H54 (cell line): ENCODE results near the gene PSMG4.

ENCODE experiments used
- DNase-seq: peaks from one replicate; pipeline ENCODE4 v3.0.0; 2011; ENCODE audit warnings: low spot score, mixed read lengths; ENCODE audit not compliant: insufficient read length
- FAIRE-seq: peaks from 3 replicates; lab custom pipeline; 2011; peaks lifted over from hg19 to GRCh38; lab: Jason Lieb, UNC
- POLR2A ChIP-seq: IDR thresholded peaks from 2 replicates; pipeline ENCODE4 v1.6.1; 2011; ENCODE audit warnings: low read depth, mild to moderate bottlenecking, low read length

Gene PSMG4

GRCh38 chr6:3267162-3267561 is 8.4 kb downstream of the PSMG4 start:
- no peak for FAIRE-seq
- TF ChIP-seq POLR2A: no peak
- no peak for DNase-seq

- DNase-seq (no peak), FAIRE-seq (no peak)
These were observed 9.9 kb downstream of the PSMG4 start for GRCh38 chr6:3268680-3269079.

DNA sequence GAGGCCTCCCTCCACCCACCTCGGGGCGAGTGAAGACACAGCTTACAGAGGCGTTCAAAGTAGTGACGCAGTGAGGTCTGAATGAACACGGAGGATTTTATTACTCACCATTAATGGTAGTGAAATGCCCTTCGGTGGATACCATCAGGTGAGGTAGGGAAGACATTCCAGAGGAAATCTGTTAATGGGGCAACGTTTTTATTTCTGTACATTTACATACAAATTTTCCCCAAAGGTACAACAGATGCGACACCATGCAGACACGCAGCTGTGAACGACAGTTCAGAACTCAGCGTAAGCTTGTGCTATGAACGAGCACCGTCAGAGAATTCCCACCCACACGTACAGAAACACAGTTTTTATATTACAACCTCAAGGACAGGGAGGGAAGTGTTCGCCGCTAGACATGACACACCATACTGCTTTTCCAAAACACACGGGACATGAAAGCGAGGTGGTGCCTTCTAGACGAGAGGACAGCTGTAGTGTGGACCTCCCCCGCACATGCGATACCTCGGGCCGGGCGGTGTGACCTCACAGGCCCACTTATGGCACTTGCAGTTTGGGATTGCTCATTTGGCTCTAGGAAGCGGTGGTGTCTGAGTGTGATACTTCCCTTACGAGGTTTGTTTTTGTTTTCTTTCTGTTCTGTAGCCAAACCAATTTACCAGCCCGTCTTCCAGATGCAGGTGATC is 10.7 kb downstream of the PSMG4 start:
- DNase-seq (no peak), FAIRE-seq (no peak)
- TF ChIP-seq POLR2A: no peak

More at GRCh38 chr6:3268680-3269079, 9.9 kb downstream of the PSMG4 start:
- no peak for TF ChIP-seq POLR2A

- FAIRE-seq (no peak), DNase-seq (no peak)
- TF ChIP-seq POLR2A: no peak
These were observed 11.5 kb downstream of the PSMG4 start for GRCh38 chr6:3270258-3270657.

DNA sequence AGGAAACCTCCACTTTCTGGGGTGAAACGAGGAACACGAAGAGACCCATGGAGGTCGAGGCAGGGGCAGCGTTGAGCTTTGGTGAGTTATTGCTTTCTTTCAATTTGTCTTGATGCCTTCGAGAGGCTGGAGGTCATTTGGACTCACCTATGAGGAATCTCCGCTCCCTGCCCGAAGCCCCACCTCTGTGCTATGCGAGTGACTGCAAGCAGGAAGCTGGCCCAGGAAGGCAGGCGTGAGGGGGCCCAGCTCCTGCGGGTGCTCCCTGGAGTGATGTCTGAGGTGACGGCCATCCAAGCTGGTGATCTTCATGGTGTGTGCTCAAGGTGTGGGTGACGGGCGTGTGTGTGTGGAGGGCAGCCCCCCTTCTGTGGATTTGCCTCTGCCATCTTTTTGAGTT is 13.0 kb downstream of the PSMG4 start:
- TF ChIP-seq POLR2A: no peak
- FAIRE-seq: no peak
- no peak for DNase-seq

GRCh38 chr6:3272911-3273547 is 14.3 kb downstream of the PSMG4 start:
- DNase-seq (no peak), FAIRE-seq (no peak)
- no peak for TF ChIP-seq POLR2A

DNA sequence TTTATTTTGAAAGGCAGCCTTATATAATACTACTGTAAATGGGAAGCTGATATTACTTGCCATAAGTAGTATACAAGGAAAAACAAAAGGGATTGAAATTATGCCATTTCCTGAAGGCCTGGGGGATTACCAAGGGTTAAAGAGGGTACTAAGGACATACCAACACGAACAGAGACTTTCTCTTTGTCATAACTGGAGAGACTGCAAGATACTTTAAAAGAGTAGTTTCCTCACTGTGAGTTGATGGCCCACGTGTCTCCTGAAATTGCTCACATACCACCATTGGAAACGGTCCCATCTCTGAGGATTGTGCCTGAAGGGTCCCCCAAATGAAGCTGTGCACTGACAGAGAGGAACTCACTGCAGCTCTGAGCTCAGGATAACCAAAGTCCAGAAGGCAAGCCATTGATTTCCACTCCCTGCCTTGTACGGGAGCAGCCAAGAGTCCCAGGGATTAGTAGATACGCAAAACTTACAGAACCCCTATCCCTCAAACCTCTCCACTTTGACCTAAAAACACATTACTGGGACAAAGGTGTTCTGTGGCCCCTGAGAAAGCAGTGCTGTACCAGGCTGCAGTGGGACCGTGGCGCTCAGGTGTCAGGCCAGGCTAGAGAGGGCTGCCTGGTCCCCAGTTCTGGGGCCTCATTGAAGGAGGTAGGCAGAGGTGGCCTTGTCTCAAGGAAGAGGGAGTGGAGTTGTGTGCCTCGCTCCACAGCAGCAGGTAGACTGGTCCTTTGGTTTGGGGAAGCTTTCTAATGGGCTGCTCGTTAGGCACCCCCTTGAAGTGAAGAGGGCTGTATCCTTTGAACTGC is 15.2 kb downstream of the PSMG4 start:
- DNase-seq (no peak), FAIRE-seq (no peak)
- no peak for TF ChIP-seq POLR2A

DNA sequence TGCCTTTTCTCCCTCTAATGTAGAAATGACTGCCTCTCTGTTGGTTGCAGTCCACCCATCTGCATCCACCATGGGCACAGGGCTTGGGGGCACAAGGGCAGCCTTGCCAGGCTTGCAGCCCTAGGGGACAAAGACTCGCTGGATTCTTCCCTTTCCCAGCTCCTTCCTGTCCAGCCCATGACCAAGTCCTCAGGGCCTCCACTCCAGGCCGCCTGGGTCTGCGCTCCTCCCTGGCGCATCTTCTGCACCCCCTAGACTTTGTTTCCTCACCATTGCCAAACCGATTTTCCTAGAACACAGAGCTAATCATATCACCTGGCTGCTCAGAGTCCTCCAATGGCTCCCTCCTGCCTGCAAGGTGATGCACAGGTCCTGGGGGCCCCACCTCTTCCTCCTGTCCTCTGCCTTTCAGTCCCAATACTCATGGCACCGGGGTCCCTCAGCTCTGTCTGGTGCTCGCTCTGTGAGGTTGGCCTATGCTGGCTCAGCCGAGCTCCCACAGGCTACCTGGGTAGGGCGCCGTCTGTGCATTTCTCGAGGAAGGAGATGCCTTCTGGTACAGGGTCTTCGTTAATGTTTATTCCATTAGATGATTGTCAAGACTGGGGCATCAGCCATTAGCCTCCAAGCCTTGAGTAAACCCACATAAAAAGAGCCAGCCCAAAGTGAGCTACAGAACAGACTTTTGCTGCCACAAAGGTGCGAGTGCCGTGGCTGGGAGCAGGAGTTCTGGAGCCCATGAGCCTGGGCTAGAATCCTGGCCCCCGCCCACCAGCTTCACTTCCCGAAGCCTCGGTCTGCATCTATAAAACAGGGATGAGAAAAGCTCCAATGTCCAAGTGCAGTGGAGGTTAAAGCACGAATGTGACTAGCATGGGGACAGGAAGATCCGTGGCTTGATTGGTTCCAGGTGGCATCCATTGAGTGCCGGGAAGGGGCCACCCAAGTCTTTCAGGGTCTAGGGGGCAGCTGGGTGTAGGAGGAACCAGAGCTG is 17.7 kb downstream of the PSMG4 start:
- no peak for TF ChIP-seq POLR2A
- DNase-seq (no peak), FAIRE-seq (no peak)

DNA sequence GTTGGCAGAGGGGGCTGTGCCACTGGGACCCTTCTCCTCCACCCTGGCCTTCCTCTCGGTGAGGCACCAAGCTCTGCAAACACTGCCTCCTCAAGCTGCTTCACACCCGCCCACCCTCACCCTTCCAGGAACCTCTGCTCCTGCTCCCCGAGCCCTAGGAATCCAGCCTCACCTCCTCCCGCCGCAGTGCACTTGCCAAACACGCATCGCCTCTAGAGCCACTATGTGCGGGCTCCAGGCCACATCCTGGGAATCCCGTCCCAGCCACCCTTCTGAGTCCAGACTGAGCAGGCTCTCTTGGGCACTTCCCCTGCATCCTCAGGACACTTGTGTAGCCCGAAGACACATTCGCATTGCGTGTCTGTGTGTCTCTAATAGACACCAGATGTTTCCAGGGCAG is 18.5 kb downstream of the PSMG4 start:
- no peak for FAIRE-seq
- no peak for TF ChIP-seq POLR2A
- no peak for DNase-seq

DNA sequence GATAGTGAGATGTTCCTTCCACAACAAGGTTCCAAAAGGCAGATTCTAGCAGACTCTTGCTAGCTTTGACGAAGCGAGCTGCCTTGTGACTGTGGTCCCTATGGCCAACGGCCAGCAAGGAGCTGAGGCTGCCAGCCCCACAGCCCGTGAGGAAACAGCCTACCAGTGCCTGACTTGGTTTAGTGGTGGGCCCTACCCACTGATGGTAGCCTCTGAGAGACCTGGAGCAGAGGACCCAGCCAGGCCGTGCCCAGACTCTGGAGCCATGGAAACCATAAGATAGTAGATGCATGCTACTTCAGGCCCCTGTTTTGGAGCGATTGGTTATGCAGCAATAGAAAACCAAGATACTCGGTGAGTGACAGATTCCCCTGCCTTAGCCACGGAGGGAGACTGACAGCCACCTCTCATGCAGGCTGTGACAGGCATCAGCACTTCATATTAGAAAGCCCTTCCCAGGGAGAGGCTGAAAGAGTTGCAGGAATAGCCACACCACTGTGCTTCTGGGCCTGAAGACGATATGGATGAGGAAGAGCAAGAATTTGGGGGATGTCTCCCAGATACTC is 19.2 kb downstream of the PSMG4 start:
- FAIRE-seq: no peak
- DNase-seq: no peak
- TF ChIP-seq POLR2A: no peak

DNA sequence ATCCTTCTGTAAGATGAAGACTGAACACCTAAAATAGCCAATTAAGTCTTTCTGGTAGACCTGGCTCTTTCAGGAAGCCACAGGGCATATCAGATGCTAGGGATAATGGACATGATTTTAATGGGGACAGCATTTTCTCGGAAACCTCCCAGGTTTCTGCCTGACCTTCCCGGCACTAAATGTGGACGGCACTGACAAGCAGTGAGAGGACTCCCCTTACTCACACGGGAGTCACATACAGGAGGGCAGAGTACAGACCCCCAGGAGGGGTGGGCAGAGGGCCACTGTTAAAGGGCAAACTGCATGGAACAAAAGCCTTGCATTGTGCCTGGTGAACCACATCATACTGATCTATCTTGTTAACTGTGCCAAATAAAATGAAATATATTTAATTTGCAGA is 19.9 kb downstream of the PSMG4 start:
- no peak for FAIRE-seq
- TF ChIP-seq POLR2A: no peak

DNA sequence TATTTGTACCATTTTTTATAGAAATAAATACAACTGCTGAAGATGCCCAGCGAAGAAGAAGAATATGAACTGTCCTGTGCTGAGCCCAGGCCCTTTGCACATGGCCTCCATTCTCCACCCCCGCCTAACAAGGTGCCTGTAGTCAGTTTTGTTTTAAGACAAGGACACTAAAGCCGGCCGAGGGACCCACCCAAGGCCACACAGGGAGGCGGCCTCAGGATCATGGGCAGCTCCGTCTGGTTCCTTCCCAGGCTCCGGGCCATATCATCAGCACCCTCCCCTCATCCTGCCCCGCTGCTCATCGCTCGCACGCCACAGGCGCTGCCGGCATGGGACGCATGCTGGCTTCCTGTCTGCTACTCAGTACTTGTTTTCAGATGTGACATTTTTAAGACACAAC is 21.3 kb downstream of the PSMG4 start:
- no peak for DNase-seq
- TF ChIP-seq POLR2A: no peak
- no peak for FAIRE-seq

More for the DNA sequence above, 19.9 kb downstream of the PSMG4 start:
- no peak for DNase-seq

DNA sequence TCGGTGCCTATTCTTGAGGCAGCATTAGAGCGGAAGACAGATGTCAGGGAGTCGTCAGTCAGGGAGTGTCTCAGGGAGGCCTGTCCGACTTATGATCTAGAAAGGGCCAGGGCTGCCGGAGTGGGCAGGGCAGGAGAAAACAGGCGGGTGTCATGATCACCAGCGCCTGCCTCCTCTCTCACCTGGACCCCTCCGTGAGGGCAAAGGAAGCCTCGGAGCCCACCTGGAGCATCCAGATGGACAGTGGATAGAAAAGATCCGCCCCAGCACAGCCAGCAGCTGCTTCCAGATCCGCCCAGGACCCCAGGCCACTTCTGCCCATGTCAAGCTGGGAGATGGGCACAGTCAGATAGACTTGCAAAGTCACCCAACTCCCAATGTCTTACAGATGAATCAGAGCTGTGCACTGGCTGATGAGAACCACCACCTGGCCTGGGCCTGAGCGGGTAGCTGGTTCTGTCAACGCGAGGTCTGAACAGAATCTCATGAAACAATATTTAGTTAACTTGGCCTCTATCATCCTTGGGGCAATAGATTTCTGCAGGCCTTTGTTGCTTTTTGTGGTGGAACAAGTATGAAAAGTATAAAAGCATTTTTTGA is 22.2 kb downstream of the PSMG4 start:
- DNase-seq (no peak), FAIRE-seq (no peak)
- no peak for TF ChIP-seq POLR2A
